Stimulated activated CD4-positive, alpha-beta T cell treated with anti-CD3 and anti-CD28 coated beads, Interleukin-12 subunit alpha, Interleukin-12 subunit beta, amount 100 ng/mL, for 24 hours (primary cell): ENCODE measurements around the gene NUDT1.
A peak's percentile ranks its signal among the peaks of the same experiment; 100 is the strongest.

Experiments
- DNase-seq, 2 experiments: peaks; one replicate each; pipeline ENCODE4 v3.0.0-alpha.2; 2020; ENCODE audit warnings: low read depth in 2 of 2

The NUDT1 gene

GRCh38 chr7:2205036-2205780, 36.8 kb upstream of the NUDT1 start:
- DNase-seq = no peak

GRCh38 chr7:2208712-2209111, 33.3 kb upstream of the NUDT1 start:
- DNase-seq = no peak

GRCh38 chr7:2209146-2209960, 32.7 kb upstream of the NUDT1 start:
- peak in 1 of 2 experiments; percentile 19 for DNase-seq

GRCh38 chr7:2209961-2210323, 32.1 kb upstream of the NUDT1 start:
- DNase-seq = no peak

- no peak for DNase-seq
Observed at GRCh38 chr7:2210551-2211258, 31.3 kb upstream of the NUDT1 start.

GRCh38 chr7:2211259-2211880, 30.7 kb upstream of the NUDT1 start:
- DNase-seq = no peak

- DNase-seq = no peak
Observed at GRCh38 chr7:2211926-2212325, 30.1 kb upstream of the NUDT1 start.

- no peak for DNase-seq
Observed at GRCh38 chr7:2212906-2213305, 29.1 kb upstream of the NUDT1 start.

GRCh38 chr7:2213551-2214215, 28.3 kb upstream of the NUDT1 start:
- no peak for DNase-seq

- DNase-seq = no peak
Observed at GRCh38 chr7:2214636-2215035, 27.4 kb upstream of the NUDT1 start.

GRCh38 chr7:2215851-2216250, 26.2 kb upstream of the NUDT1 start:
- DNase-seq = no peak

- DNase-seq = no peak
Observed at GRCh38 chr7:2217206-2217605, 24.8 kb upstream of the NUDT1 start.

- DNase-seq = no peak
Observed at GRCh38 chr7:2217716-2218443, 24.1 kb upstream of the NUDT1 start.

GRCh38 chr7:2218444-2218785, 23.6 kb upstream of the NUDT1 start:
- no peak for DNase-seq

GRCh38 chr7:2219136-2219535, 22.9 kb upstream of the NUDT1 start:
- DNase-seq = no peak

GRCh38 chr7:2219606-2220005, 22.4 kb upstream of the NUDT1 start:
- no peak for DNase-seq

- no peak for DNase-seq
Observed at GRCh38 chr7:2220030-2220429, 22.0 kb upstream of the NUDT1 start.

GRCh38 chr7:2220506-2220905, 21.5 kb upstream of the NUDT1 start:
- DNase-seq = no peak

- DNase-seq = no peak
Observed at GRCh38 chr7:2220954-2221353, 21.1 kb upstream of the NUDT1 start.

- no peak for DNase-seq
Observed at GRCh38 chr7:2222516-2222915, 19.5 kb upstream of the NUDT1 start.

GRCh38 chr7:2223321-2223720, 18.7 kb upstream of the NUDT1 start:
- DNase-seq = no peak
